Measurements from ENCODE around the gene CFAP119.

CFAP119 gene

GRCh38 chr16:30786115-30786935 lies 24.5 kb upstream of the CFAP119 start:
- TF ChIP-seq POLR2AphosphoS5 (IDR thresholded peaks at IDR 0.05; ENCODE audit: low read depth) (no peak), SPI1 (IDR thresholded peaks at IDR 0.05; ENCODE audit: borderline replicate concordance, low read depth) (no peak), CTCF (IDR thresholded peaks at IDR 0.05; ENCODE audit: insufficient read depth, low read length) (no peak), REST (IDR thresholded peaks at IDR 0.05; ENCODE audit: insufficient replicate concordance, low read depth) (no peak), GABPA (IDR thresholded peaks at IDR 0.05; ENCODE audit: low read depth) (no peak)
- peak overlapping the region; percentile 38 for H3K27ac ChIP-seq (replicated peaks)
- peak overlapping the region; percentile 89 for H3K4me3 ChIP-seq (replicated peaks; ENCODE audit: insufficient read depth, low read length)
- peak in 1 of 2 experiments; percentile 51 for DNase-seq (ENCODE audit: low read depth in 1 of 2, low spot score in 1 of 2)
- H3K27me3 ChIP-seq (ENCODE audit: insufficient read depth, poor library complexity, severe bottlenecking) = no peaks in the 10 kb centered on the region

- no peak for DNase-seq (ENCODE audit: low read depth in 1 of 2, low spot score in 1 of 2)
- H3K27me3 ChIP-seq (ENCODE audit: insufficient read depth, poor library complexity, severe bottlenecking) = no peaks in the 10 kb centered on the region
- TF ChIP-seq CTCF (IDR thresholded peaks at IDR 0.05; ENCODE audit: insufficient read depth, low read length) (no peak), REST (IDR thresholded peaks at IDR 0.05; ENCODE audit: insufficient replicate concordance, low read depth) (no peak), GABPA (IDR thresholded peaks at IDR 0.05; ENCODE audit: low read depth) (no peak), SPI1 (IDR thresholded peaks at IDR 0.05; ENCODE audit: borderline replicate concordance, low read depth) (no peak), POLR2AphosphoS5 (IDR thresholded peaks at IDR 0.05; ENCODE audit: low read depth) (no peak)
- H3K4me3 ChIP-seq (replicated peaks; ENCODE audit: insufficient read depth, low read length) = peak overlapping the region; percentile 89; the same call in 1 of the 2 replicates
- no peak overlapping the region for H3K27ac ChIP-seq (replicated peaks)
These were observed 23.6 kb upstream of the CFAP119 start for GRCh38 chr16:30785126-30786106.

- H3K27ac ChIP-seq (replicated peaks) = no peak overlapping the region
- H3K27me3 ChIP-seq (ENCODE audit: insufficient read depth, poor library complexity, severe bottlenecking) = no peaks in the 10 kb centered on the region
- no peak for TF ChIP-seq GABPA (IDR thresholded peaks at IDR 0.05; ENCODE audit: low read depth)
- no peak for TF ChIP-seq CTCF (IDR thresholded peaks at IDR 0.05; ENCODE audit: insufficient read depth, low read length)
- TF ChIP-seq REST (IDR thresholded peaks at IDR 0.05; ENCODE audit: insufficient replicate concordance, low read depth) = no peak
- TF ChIP-seq SPI1 (IDR thresholded peaks at IDR 0.05; ENCODE audit: borderline replicate concordance, low read depth) = no peak
- TF ChIP-seq POLR2AphosphoS5 (IDR thresholded peaks at IDR 0.05; ENCODE audit: low read depth) = no peak
- no peak for DNase-seq (ENCODE audit: low read depth in 1 of 2, low spot score in 1 of 2)
- H3K4me3 ChIP-seq (replicated peaks; ENCODE audit: insufficient read depth, low read length) = no peak overlapping the region
These were observed 22.4 kb upstream of the CFAP119 start for GRCh38 chr16:30784215-30784614.

Data from HL-60 (cell line).